HL-60/S4 treated with retinoic acid at 250 ng/mL for 4 days and 3 days (cell line): ENCODE results near the gene TP53RK.

Experiments used
- in situ Hi-C: fragments of 300-500 bp; cut with MboI; formaldehyde crosslinking; loops from 2 replicates; pipeline ENCODE4 v1.7.0; 2022; ENCODE audit warnings: low sequenced_read_pairs

The TP53RK gene

DNA sequence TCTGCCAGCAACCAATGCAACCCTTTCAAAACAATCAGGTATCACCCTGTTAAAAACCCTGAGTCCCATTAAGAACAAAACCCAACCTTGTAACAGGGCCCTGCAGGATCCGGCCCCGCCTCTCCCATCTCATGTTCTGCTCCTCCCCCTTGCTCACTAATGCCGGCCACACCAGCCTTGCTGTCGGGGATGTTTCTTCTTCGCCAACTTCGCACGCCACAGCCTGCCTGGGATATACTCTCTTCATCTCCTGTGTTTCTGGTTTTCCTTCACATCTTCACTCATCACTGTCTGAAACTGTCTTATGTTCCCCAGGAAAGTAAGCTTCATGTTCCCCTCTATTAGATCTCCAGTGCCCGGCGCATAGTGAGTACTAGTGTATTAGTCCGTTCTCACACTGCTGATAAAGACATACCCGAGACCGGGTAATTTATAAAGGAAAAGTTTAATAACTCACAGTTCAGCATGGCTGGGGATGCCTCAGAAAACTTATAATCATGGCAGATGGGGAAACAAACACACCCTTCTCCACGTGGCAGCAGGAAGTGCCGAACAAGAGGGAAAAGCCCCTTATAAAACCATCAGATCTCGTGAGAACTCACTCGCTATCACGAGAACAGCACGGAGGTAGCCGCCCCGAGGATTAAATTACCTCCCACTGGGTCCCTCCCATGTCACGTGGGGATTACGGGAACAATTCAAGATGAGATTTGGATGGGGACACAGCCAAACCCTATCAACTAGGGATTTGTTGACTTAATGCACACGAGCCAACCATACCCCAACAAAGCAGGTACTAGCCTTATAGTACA is 5.1 kb downstream of the TP53RK start:
- in situ Hi-C loops = no loop called here

GRCh38 chr20:46683668-46683938 is 5.6 kb downstream of the TP53RK start:
- in situ Hi-C loops = no loop called here

DNA sequence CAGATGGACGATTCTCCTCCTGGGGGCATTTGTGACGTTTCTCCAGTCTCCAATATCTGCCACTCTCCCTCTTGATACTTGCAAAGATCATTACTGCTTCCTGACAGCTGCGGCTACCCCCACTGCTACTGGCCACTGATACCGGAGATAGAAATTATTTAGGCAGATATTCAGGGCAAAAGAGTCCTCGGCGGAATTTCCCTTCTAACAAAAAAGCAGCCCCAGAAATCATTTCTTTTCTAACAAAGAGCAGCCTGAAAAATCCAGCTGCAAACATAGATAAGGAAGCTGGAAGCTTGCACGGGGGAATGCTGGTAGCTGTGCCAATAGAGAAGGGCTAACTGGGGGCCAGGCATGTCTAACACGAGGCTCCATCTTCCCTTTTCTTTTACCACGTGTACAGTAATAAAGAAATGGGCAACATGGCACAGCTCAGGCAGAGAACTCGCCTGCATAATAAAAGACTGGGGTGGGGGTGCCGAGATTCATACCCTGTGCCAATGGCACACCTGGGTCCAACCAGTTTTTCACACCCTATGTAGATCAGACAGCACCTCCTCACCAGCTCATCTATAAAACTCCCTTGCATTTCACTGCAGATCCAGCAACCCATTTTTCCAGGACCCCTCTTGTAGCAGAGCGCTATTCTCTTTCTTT is 6.1 kb downstream of the TP53RK start:
- in situ Hi-C loops = no loop called here

GRCh38 chr20:46682063-46682821 is 7.0 kb downstream of the TP53RK start:
- in situ Hi-C loops = no loop called here

DNA sequence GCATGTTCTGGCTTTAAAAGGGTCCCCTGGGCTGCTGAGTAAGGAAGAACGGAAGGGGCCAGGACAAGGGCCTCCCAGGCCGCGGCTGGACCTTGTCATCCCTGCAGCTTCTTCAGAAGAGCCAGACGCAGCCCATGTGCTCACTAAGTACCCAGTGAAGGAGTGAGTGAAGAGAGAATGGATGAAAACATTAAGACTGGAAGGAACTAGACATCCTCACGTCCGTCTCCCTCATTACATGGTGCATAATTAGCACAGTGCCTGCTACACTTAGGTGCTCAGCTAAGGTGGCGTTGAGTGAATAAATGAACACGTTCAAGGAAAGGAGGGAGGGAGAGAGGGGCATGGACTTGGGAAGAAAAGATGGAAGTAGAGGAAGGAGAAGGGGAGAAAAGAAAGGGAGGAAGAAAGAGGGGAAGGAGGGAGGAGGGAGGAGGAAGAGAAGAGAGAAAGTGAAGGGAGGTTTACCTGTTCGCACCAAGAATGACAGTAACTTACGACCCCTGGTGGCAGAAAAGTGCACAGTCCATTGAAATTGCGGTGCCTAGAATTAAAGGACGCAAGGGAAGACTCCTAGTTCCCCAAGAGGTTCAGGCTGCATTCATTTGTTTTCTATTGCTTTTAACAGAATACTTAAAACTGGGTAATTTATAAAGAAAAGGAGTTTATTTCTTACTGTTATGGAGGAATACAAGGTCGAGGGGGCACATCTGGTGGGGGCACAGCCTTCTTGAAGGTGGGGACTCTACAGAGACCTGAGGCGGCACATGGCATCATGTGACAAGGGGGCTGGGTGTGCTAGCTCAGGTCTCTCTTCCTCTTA is 8.0 kb downstream of the TP53RK start:
- in situ Hi-C loops = no loop called here

- in situ Hi-C loops = no loop called here
Observed at GRCh38 chr20:46680684-46681031, 8.6 kb downstream of the TP53RK start.

DNA sequence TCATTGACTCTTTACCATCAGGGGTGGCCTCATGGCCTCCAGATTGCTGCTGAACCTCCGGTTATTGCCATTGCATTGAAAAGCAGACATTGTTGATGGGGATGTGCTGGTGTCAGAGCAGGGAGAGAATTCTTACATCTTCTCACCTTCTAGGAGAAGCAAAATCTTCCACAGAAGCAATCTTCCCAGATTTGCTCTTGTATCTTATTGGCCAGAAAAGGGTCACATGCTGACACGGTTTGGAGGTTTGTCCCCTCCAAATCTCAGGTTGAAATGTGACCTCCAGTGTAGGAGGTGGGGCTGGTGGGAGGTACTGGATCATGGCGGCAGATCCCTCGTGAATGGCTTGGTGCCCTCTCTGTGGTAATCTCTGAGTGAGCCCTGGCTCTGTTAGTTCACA is 10.7 kb downstream of the TP53RK start:
- in situ Hi-C loops = loop anchor here (10.0 kb wide), 1 partner anchor 154 kb away; no protein-coding TSS in a partner anchor

- in situ Hi-C loops = loop anchor here (10.0 kb wide), 1 partner anchor 153 kb away; no protein-coding TSS in a partner anchor
Observed at GRCh38 chr20:46677608-46678007, 11.6 kb downstream of the TP53RK start.

DNA sequence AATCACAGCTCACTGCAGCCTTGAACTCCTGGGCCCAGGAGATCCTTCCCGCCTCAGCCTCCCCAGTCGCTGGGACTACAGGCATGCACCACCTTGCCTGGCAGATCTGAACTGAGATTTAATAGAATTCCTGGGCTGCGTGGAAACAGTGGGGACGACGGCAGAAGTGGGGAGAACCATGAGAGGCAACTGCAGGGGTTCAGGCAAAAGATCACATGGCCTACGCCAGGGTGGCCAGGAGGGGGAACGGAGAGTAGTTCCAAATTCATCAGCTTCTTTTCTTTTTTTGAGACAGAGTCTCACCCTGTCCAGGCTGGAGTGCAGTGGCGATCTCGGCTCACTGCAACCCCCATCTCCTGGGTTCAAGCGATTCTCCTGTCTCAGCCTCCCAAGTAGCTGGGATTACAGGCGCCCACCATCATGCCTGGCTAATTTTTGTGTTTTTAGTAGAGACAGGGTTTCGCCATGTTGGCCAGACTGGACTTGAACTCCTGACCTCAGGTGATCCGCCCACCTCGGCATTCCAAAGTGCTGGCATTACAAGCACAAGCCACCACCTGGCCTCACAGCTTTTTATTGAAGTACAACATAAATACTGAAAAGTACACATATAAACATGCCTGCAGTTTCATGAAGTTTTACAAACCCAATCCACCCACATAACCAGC is 12.5 kb downstream of the TP53RK start:
- in situ Hi-C loops = loop anchor here (10.0 kb wide), 1 partner anchor 152 kb away; no protein-coding TSS in a partner anchor

GRCh38 chr20:46674253-46675083 is 14.8 kb downstream of the TP53RK start:
- in situ Hi-C loops = loop anchor here (10.0 kb wide), 1 partner anchor 150 kb away; no protein-coding TSS in a partner anchor

GRCh38 chr20:46673394-46674252 is 15.6 kb downstream of the TP53RK start:
- in situ Hi-C loops = loop anchor here (10.0 kb wide), 1 partner anchor 149 kb away; no protein-coding TSS in a partner anchor

- in situ Hi-C loops = loop anchor here (10.0 kb wide), 1 partner anchor 148 kb away; no protein-coding TSS in a partner anchor
Observed at GRCh38 chr20:46672543-46673148, 16.6 kb downstream of the TP53RK start.

DNA sequence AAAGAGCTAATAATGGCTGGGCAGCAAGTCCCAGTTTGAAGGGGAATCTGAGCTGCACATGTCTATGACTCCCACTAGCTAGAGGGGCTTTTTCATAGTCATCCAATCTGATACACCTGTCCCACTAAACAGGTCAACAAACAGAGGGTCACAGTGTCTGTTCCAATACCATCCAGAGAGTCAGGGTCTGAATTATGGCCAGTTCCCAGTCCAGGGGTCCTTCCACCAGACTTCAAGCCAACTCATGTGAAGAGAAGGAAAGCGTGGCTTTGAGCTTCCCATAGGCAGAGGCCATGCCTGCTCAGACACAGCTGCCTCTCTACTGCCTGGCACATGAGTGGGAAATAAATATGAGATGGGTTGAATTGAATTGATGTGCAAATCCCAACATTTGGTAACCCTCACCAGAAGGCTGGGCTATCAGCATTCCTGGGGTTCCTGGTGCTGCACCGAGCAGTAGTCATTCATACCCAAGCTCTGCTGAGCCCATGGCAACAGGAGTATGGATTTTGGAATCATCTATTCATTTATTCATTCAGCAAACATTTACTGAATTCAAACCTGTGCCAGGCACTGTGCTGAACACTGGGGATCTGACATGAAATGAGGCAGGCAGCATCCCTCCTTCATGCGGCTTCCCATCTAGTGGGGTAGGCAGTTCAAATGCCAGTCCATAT is 17.2 kb downstream of the TP53RK start:
- in situ Hi-C loops = loop anchor here (10.0 kb wide), 1 partner anchor 147 kb away; no protein-coding TSS in a partner anchor

- in situ Hi-C loops = loop anchor here (10.0 kb wide), 1 partner anchor 146 kb away; no protein-coding TSS in a partner anchor
Observed at GRCh38 chr20:46670585-46671584, 18.4 kb downstream of the TP53RK start.

DNA sequence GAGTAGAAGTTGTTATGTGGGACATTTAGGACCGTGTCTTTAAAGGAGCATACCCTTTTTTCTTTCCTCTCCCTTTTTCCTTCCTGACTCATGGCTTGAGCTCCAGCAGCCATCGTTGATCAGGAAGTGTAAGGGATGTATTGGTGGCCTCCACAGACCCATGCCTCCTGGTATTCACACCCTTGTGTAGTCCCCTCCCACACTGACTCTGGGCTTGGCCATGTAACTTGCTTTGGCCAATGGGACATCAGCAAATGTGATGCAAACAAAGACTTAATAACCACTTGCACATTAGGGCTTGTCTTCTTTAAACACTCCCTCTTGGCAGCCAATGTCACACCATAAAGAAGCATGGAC is 19.0 kb downstream of the TP53RK start:
- in situ Hi-C loops = loop anchor here (10.0 kb wide), 1 partner anchor 145 kb away; no protein-coding TSS in a partner anchor
